ENCODE data around the gene ADCY1. TPM values are rescaled to one million over a fixed set of nuclear protein-coding genes. Genes with fewer than 3 reads are reported as not detected.

ADCY1 gene
- total RNA-seq, 1 donor from 2014 or later: 0.17 TPM

- no peak for DNase-seq
These were observed 123.5 kb downstream of the ADCY1 start for GRCh38 chr7:45697576-45698136.

- no peak for DNase-seq
These were observed 124.3 kb downstream of the ADCY1 start for GRCh38 chr7:45698303-45699014.

DNA sequence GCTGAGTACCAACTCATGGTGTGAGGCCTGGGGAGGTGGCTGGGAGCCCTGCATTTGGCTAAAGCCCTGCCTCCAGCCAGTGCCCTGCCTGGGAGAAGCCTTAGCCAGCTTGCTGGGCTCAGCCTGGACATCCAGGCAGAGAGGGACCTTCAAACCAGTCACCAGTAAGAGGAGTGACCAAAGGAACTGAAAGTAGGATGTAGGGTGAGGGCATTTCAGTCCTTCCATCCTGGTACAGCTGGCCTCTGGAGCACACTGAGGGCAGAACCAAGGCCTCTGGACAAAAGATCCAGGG is 124.8 kb downstream of the ADCY1 start:
- DNase-seq: no peak

GRCh38 chr7:45699726-45700390 is 125.7 kb downstream of the ADCY1 start:
- no peak for DNase-seq

GRCh38 chr7:45700556-45700955 is 126.4 kb downstream of the ADCY1 start:
- no peak for DNase-seq

- no peak for DNase-seq
These were observed 127.7 kb downstream of the ADCY1 start for GRCh38 chr7:45701701-45702510.

DNA sequence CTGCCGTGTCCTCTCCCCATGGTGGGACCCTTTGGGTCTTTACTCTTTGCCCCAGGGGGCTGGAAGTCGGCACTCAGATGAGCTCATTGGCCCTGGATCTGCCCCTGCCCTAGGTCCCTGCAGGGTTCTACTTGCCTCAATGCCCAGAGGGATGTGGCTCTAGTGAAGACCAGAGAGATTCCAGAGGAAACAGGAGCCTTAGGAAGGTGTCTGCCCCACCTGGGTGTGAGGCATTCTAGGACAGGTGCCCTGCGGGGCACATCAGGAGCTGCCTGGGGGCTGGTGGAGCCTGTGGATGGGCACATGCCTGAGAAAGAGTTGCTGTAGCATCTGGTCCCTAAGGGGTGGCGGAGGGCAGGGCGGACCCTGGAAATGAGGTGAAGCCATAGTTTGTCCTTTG is 128.6 kb downstream of the ADCY1 start:
- DNase-seq: no peak

GRCh38 chr7:45703373-45703821 is 129.2 kb downstream of the ADCY1 start:
- DNase-seq: no peak

GRCh38 chr7:45703911-45704682 is 129.9 kb downstream of the ADCY1 start:
- no peak for DNase-seq

GRCh38 chr7:45704683-45705016 is 130.5 kb downstream of the ADCY1 start:
- DNase-seq: no peak

DNA sequence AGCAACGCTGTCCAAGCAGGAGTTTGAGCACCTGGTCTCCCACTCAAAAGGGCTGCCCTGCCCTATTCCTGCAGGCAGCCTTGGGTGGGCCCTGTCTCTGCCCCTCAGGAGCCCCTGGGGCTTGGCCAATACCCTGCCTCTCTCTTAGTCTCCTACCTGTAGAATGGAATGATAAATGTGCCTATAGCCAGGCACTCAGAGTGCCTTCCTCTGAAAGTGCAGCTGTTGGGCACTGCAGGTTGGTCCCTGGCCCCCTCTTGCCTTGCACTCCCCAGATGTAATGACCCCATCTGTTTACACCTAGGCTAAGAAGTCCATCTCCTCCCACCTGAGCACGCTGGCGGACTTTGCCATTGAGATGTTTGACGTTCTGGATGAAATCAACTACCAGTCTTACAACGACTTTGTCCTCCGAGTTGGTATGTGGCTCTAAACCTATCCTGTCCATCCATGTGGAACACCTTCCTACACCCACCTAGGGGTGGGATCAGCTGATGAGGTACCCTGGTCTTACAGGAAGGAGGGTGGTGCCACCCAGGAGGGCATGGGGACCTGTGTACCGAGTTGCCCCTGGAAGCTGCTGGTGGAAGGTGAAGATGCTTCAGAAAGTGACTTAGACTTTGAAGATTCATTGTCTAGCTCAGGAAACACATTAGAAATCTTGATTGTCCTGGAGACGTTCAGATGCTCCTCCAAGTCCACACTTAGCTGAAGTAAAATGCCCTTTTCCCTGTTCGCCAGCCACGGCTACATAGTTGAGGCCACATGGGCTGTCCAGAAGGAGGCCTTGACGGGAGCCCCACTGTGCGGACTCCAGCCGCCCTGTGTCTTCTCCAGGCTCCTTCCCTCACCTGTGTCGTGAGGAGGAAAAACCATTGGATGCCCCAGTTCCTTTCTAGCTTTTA is 134.1 kb downstream of the ADCY1 start:
- DNase-seq: no peak

DNA sequence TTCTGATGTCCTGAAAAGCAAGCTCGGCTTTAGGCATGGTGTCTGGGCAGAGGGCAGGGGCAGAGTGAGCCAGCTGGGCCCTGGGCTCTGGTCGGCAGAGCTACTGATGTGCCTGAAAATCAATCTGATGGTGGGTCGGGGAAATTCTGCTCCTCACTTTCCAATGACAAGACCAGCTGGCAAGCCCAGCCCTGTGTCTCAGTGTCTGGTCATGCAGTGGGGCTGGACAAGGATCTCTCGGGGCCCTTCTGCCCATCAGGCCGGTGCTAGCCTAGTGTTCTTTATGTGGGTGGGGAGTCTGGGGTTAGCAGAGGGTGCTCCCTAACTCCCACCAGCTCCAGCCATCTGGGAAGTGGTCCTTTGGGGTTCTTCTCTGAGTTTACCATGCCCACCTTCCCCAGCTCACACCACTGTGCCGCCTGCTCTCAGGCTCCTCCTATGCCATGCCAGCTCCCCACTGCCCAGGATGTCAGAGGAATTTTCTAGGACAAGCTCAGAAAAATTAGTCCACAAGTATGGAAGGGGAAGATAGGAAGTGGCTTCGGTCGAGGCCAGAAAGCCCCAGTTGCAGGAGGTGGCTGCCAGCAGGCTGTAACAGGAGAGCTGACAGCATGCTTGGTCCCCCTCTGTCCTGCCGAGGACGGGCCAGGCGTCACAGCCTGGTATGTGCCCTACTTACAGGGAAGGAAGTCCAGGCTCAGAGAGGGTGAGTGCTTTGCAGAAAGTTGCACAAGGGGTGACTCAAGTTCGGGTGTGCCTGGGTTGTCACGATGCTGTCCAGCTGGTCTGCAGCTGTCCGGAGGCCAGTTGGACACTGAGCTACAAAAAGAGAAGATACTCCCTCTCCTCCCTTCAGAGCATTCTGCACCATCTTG is 135.2 kb downstream of the ADCY1 start:
- no peak for DNase-seq

DNA sequence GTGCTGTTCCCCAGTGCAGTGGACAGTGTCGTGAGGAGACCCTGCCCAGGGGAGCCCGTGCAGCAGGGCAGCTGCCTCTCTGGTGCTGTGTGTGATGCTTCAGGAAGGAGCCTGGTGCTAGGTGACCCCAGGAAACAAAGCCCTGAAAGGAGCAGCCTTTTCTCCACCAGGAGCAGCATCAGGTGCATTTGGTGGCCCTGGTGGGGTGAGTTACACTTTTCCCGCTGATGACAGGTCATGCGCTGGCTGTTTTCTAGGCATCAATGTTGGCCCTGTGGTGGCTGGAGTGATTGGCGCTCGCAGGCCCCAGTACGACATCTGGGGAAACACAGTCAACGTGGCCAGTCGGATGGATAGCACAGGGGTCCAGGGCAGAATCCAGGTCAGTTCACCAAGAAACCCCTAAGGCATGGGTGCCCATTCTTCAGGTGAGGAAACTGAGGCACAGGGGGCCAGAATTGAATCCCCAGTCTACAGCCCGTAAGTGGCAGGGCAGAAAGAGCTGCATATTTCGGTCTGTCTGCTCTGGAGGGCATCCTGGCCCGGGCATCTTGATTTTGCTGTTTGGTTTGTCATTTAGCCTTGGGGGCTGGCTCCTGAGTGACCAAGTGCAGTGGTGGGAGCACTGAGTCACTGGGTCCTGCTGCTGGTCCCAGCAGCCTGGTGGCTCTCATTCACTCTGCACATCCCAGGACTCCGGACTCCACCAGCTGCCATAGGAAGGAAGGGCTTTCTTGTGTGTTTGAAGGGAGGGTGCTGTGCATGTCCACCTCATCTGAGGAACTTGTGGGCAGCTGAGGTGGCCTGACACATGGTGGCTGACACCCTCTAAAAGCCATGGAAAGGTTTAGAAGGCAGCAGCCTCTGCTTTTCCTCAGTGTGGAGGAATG is 136.3 kb downstream of the ADCY1 start:
- DNase-seq: no peak

- DNase-seq: no peak
These were observed 137.0 kb downstream of the ADCY1 start for GRCh38 chr7:45711161-45711490.

- DNase-seq: no peak
These were observed 138.0 kb downstream of the ADCY1 start for GRCh38 chr7:45712057-45712689.

DNA sequence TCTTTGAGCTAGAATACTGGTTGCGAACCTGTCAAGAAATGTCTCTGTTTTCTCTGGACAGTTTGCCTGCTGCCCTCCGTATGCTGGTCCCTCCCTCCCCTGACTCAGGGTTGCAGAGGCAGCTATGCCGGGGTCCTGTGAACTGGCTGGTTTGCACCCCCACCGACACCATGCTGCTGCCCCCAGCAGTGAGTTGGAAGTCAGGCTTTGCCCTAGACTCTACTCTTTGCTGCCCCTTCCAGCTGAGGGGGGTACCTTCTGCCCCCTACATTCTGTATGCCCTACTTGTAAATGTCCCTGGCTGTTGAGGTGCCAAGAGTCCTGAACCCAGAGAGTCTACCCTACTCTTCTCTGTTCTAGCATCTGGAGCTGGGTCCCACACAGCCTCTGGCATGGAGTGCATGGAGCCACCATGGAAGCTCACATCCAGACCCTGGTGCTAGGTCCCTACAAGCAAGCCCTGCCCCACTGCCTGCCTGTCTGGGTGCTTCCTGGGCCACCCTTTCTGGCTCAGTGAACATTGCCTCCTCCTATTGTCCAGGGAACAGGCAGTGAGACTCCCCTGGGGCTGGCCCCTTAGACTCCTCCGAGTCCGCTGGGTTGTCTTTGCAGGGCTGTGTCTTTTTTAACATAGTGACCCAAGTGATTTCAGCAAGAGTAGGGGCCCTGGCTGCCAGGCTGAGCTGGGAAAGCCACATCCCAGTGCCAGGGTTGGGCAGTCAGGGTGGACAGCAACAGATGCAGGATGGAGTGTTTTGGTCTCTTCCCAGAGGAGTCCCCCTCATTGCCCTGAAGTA is 138.9 kb downstream of the ADCY1 start:
- no peak for DNase-seq

GRCh38 chr7:45713669-45714520 is 139.7 kb downstream of the ADCY1 start:
- DNase-seq: no peak

GRCh38 chr7:45714521-45714820 is 140.3 kb downstream of the ADCY1 start:
- no peak for DNase-seq

Measured in dermis blood vessel endothelial cell (primary cell).